ENCODE results near the gene SLC25A1. TPM values are rescaled to one million over a fixed set of nuclear protein-coding genes. Genes with fewer than 3 reads are reported as not detected.

Gene SLC25A1
- total and polyA plus RNA-seq, 2 donors (not counting 1 experiment from before 2014, with no cell fraction given), result 41.3 to 47.7 TPM

- no peaks in the 10 kb centered on the region for H3K9me3 ChIP-seq (ENCODE audit: control extremely low read depth in 1 of 3, control insufficient read depth in 2 of 3, insufficient read depth in 1 of 3, low read length in 2 of 3)
- DNase-seq, result no peak
- H3K4me3 ChIP-seq (ENCODE audit: control extremely low read depth in 1 of 5, extremely low read depth in 1 of 5, insufficient read depth in 1 of 5, low read depth in 2 of 5, low read length in 4 of 5), result no peak overlapping the region
- H3K9ac ChIP-seq (ENCODE audit: low read length), result no peak overlapping the region
- no peak for TF ChIP-seq EZH2 (IDR thresholded peaks at IDR 0.05; ENCODE audit: borderline replicate concordance, insufficient read depth, low read depth, low read length, poor library complexity, severe bottlenecking)
- no peak for TF ChIP-seq CTCF (IDR thresholded peaks at IDR 0.05)
- ChIA-PET POLR2A (no interaction called here), CTCF (interaction anchor here (0.6 to 1.8 kb wide), 4 partner anchors 256 to 411 kb away, joined by 3 to 9 read pairs (median 4); no protein-coding TSS in a partner anchor)
- no peaks in the 10 kb centered on the region for H3K36me3 ChIP-seq (replicated peaks in 1 of 2; ENCODE audit: control extremely low read depth in 1 of 2, control insufficient read depth in 1 of 2, extremely low read depth in 1 of 2, insufficient read depth in 2 of 2, low read length in 1 of 2)
- no peak overlapping the region for H2AFZ ChIP-seq (ENCODE audit: insufficient read depth, low read depth, low read length, poor library complexity, severe bottlenecking)
- H3K27ac ChIP-seq (ENCODE audit: low read length in 2 of 2), result no peak overlapping the region
- peaks cover 0 to 4% of the 10 kb centered on the region in 2 donors for H3K4me1 ChIP-seq (ENCODE audit: control insufficient read depth in 2 of 2, insufficient read depth in 2 of 2, low read length in 2 of 2)
- no peaks in the 10 kb centered on the region for H3K79me2 ChIP-seq (ENCODE audit: control insufficient read depth, insufficient read depth, low read length)
- 79% methylated on average over 3 of the region's 5 CpGs for WGBS (ENCODE audit: insufficient coverage)
- Mint-ChIP-seq H3K27ac (no peak overlapping the region), H3K4me3 (no peak overlapping the region), H3K4me1 (peaks cover 5% of the 10 kb centered on the region), H3K9me3 (ENCODE audit: insufficient read depth) (no peaks in the 10 kb centered on the region), H3K27me3 (no peaks in the 10 kb centered on the region)
- intact Hi-C loops (cut with micrococcal nuclease), result loop anchor here (1.0 kb wide), 1 partner anchor 261 kb away; the partner anchor contains the start of genes CDC45 and UFD1
- no peaks in the 10 kb centered on the region for H4K20me1 ChIP-seq (ENCODE audit: control insufficient read depth, insufficient read depth, low read length, poor library complexity, severe bottlenecking)
- peak overlapping the region; percentile 18 for H3K4me2 ChIP-seq (replicated peaks; ENCODE audit: low read depth, low read length, poor library complexity, severe bottlenecking)
- no peak for ATAC-seq (ENCODE audit: low read depth)
- no peaks in the 10 kb centered on the region for H3K27me3 ChIP-seq (replicated peaks in 1 of 4; ENCODE audit: control extremely low read depth in 1 of 4, control insufficient read depth in 3 of 4, insufficient read depth in 4 of 4, low read length in 3 of 4)
Measured at GRCh38 chr22:19218541-19219233, 40.2 kb upstream of the SLC25A1 start.

GRCh38 chr22:19216579-19216978, 38.0 kb upstream of the SLC25A1 start:
- H3K27me3 Mint-ChIP-seq, result no peaks in the 10 kb centered on the region
- no peak for TF ChIP-seq EZH2 (IDR thresholded peaks at IDR 0.05; ENCODE audit: borderline replicate concordance, insufficient read depth, low read depth, low read length, poor library complexity, severe bottlenecking)
- TF ChIP-seq CTCF (IDR thresholded peaks at IDR 0.05), result no peak
- H3K9me3 ChIP-seq (ENCODE audit: control extremely low read depth in 1 of 3, control insufficient read depth in 2 of 3, insufficient read depth in 1 of 3, low read length in 2 of 3), result no peaks in the 10 kb centered on the region
- no peak overlapping the region for H3K27ac Mint-ChIP-seq
- peaks cover 0 to 4% of the 10 kb centered on the region in 2 donors for H3K4me1 ChIP-seq (ENCODE audit: control insufficient read depth in 2 of 2, insufficient read depth in 2 of 2, low read length in 2 of 2)
- peaks cover 10% of the 10 kb centered on the region for H3K4me1 Mint-ChIP-seq
- H3K36me3 ChIP-seq (replicated peaks in 1 of 2; ENCODE audit: control extremely low read depth in 1 of 2, control insufficient read depth in 1 of 2, extremely low read depth in 1 of 2, insufficient read depth in 2 of 2, low read length in 1 of 2), result no peaks in the 10 kb centered on the region
- H4K20me1 ChIP-seq (ENCODE audit: control insufficient read depth, insufficient read depth, low read length, poor library complexity, severe bottlenecking), result no peaks in the 10 kb centered on the region
- no peak for ATAC-seq (ENCODE audit: low read depth)
- no peak for DNase-seq
- 100% methylated on average over 4 of the region's 5 CpGs for WGBS (ENCODE audit: insufficient coverage)
- intact Hi-C loops (cut with micrococcal nuclease), result no loop called here
- H3K27me3 ChIP-seq (replicated peaks in 1 of 4; ENCODE audit: control extremely low read depth in 1 of 4, control insufficient read depth in 3 of 4, insufficient read depth in 4 of 4, low read length in 3 of 4), result peaks cover 0 to 2% (median 0%) of the 10 kb centered on the region in 4 experiments
- H3K79me2 ChIP-seq (ENCODE audit: control insufficient read depth, insufficient read depth, low read length), result no peaks in the 10 kb centered on the region
- no peak overlapping the region for H3K4me3 ChIP-seq (ENCODE audit: control extremely low read depth in 1 of 5, extremely low read depth in 1 of 5, insufficient read depth in 1 of 5, low read depth in 2 of 5, low read length in 4 of 5)
- no peak overlapping the region for H2AFZ ChIP-seq (ENCODE audit: insufficient read depth, low read depth, low read length, poor library complexity, severe bottlenecking)
- no peaks in the 10 kb centered on the region for H3K9me3 Mint-ChIP-seq (ENCODE audit: insufficient read depth)
- no peak overlapping the region for H3K9ac ChIP-seq (ENCODE audit: low read length)
- ChIA-PET POLR2A (no interaction called here), CTCF (no interaction called here)
- no peak overlapping the region for H3K27ac ChIP-seq (ENCODE audit: low read length in 2 of 2)
- no peak overlapping the region for H3K4me3 Mint-ChIP-seq
- no peak overlapping the region for H3K4me2 ChIP-seq (replicated peaks; ENCODE audit: low read depth, low read length, poor library complexity, severe bottlenecking)
